DND-41 (cell line): ENCODE measurements around the gene C10orf90.

Experiments
- ATAC-seq: fragments of 200-7000 bp; cut with Tn5 transposase; 3 replicates; pipeline ENCODE4 v1.9.1; 2021; ENCODE audit warnings: low read depth; ENCODE audit not compliant: insufficient read depth
- DNase-seq: peaks from one replicate; pipeline ENCODE4 v3.0.0-alpha.2; 2020
- H2AFZ ChIP-seq: 2 replicates; pipeline ENCODE4 v1.6.0; 2012; ENCODE audit warnings: low read depth, low read length
- H3K27ac ChIP-seq: 2 replicates; pipeline ENCODE4 v1.5.1; 2012; ENCODE audit warnings: low read length, inconsistent platforms
- H3K27me3 ChIP-seq: fragments of 200-600 bp; sonication (generic); 2 replicates; pipeline ENCODE4 v1.6.0; 2012; ENCODE audit warnings: low read length, mild to moderate bottlenecking, inconsistent platforms; ENCODE audit not compliant: insufficient read depth, poor library complexity
- H3K36me3 ChIP-seq: 2 replicates; pipeline ENCODE4 v1.5.1; 2012; ENCODE audit warnings: low read length, inconsistent platforms; ENCODE audit not compliant: insufficient read depth
- H3K4me1 ChIP-seq: 2 replicates; pipeline ENCODE4 v1.5.1; 2012; ENCODE audit warnings: mild to moderate bottlenecking, low read length; ENCODE audit not compliant: insufficient read depth
- H3K4me2 ChIP-seq: 2 replicates; pipeline ENCODE4 v1.6.0; 2012; ENCODE audit warnings: mild to moderate bottlenecking, moderate library complexity, low read length, inconsistent platforms; ENCODE audit not compliant: insufficient read depth
- H3K4me3 ChIP-seq, 2 experiments: fragments of 200-600 bp in 1 of 2; shearing (Covaris generic) in 1 of 2; 2 replicates each; pipeline ENCODE4 v1.5.1; 2012 to 2016; ENCODE audit warnings: inconsistent platforms in 2 of 2, low read length in 2 of 2, mild to moderate bottlenecking in 2 of 2, low read depth in 1 of 2, moderate library complexity in 1 of 2
- H3K79me2 ChIP-seq: 2 replicates; pipeline ENCODE4 v1.6.0; 2012; ENCODE audit warnings: low read length, inconsistent platforms; ENCODE audit not compliant: insufficient read depth
- H3K9ac ChIP-seq: 2 replicates; pipeline ENCODE4 v1.6.0; 2012; ENCODE audit warnings: low read depth, mild to moderate bottlenecking, inconsistent platforms, low read length, moderate library complexity
- H3K9me3 ChIP-seq: 2 replicates; pipeline ENCODE4 v1.5.1; 2012; ENCODE audit warnings: low read length, moderate library complexity, mild to moderate bottlenecking, inconsistent platforms; ENCODE audit not compliant: insufficient read depth, severe bottlenecking
- H4K20me1 ChIP-seq: 2 replicates; pipeline ENCODE4 v1.6.0; 2012; ENCODE audit warnings: low read length; ENCODE audit not compliant: insufficient read depth
- EZH2 ChIP-seq: IDR thresholded peaks from 3 replicates; pipeline ENCODE4 v1.6.1; 2012; ENCODE audit warnings: borderline replicate concordance, low read depth, mild to moderate bottlenecking, moderate library complexity, low read length, inconsistent platforms; ENCODE audit not compliant: severe bottlenecking
- TF ChIP-seq, protein P1 (sequence below): IDR thresholded peaks from 2 replicates; pipeline ENCODE4 v1.5.1; 2012; ENCODE audit warnings: borderline replicate concordance, low read length, moderate library complexity, mild to moderate bottlenecking; ENCODE audit not compliant: poor library complexity, severe bottlenecking; ENCODE audit errors: extremely low read depth

C10orf90 gene

GRCh38 chr10:126421756-126422256 lies 248.7 kb downstream of the C10orf90 start:
- Histone ChIP-seq H3K9ac (no peak overlapping the region), H3K4me3 (no peak overlapping the region), H3K4me1 (no peaks in the 10 kb centered on the region), H3K27me3 (no peaks in the 10 kb centered on the region), H3K9me3 (no peaks in the 10 kb centered on the region), H2AFZ (no peak overlapping the region), H3K36me3 (no peaks in the 10 kb centered on the region), H3K79me2 (no peaks in the 10 kb centered on the region), H3K27ac (no peak overlapping the region), H4K20me1 (no peaks in the 10 kb centered on the region), H3K4me2 (no peak overlapping the region)
- ATAC-seq: no peak
- no peak for DNase-seq
- TF ChIP-seq, protein P1, sequence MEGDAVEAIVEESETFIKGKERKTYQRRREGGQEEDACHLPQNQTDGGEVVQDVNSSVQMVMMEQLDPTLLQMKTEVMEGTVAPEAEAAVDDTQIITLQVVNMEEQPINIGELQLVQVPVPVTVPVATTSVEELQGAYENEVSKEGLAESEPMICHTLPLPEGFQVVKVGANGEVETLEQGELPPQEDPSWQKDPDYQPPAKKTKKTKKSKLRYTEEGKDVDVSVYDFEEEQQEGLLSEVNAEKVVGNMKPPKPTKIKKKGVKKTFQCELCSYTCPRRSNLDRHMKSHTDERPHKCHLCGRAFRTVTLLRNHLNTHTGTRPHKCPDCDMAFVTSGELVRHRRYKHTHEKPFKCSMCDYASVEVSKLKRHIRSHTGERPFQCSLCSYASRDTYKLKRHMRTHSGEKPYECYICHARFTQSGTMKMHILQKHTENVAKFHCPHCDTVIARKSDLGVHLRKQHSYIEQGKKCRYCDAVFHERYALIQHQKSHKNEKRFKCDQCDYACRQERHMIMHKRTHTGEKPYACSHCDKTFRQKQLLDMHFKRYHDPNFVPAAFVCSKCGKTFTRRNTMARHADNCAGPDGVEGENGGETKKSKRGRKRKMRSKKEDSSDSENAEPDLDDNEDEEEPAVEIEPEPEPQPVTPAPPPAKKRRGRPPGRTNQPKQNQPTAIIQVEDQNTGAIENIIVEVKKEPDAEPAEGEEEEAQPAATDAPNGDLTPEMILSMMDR: no peak
- no peak for TF ChIP-seq EZH2

DNA sequence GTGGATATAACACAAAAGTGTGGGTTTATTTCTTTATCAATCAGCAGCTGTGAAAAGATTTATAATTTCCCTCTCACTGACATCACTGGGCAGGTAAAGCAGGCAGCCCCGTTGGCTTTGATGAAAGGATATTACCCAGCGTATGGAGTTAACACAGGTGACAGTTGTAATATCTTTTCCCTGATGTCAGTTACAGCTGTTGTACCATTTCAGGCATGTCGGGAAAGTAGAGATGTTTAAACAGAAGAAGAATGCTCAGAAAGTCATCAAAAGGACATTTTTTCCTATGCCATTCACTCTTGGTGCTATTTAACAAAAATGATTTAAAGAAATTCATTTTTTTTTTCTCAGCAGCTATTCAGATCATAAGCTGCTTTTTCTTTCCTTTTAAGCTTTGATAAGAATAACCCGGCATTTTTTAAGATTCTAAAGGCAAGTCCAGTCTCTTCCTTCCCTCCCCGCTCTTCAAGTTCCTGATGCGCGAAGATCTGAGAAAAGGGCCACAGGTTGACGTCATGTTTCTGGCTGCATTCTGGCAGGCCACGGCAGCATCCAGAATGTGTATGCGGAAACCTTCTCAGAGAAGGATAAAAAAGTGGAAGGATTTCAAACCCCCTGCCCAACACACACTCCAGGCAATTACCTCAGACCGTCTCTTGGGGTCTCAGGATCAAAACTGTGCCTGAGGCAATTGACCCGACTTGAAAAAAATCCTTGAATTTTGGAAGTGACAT lies 249.8 kb downstream of the C10orf90 start:
- Histone ChIP-seq H4K20me1 (no peaks in the 10 kb centered on the region), H3K36me3 (no peaks in the 10 kb centered on the region), H3K9ac (no peak overlapping the region), H3K79me2 (no peaks in the 10 kb centered on the region), H3K27ac (no peak overlapping the region), H2AFZ (no peak overlapping the region), H3K27me3 (no peaks in the 10 kb centered on the region), H3K4me3 (no peak overlapping the region), H3K4me1 (no peaks in the 10 kb centered on the region), H3K9me3 (no peaks in the 10 kb centered on the region), H3K4me2 (no peak overlapping the region)
- DNase-seq (no peak), ATAC-seq (no peak)
- TF ChIP-seq, protein P1: no peak
- no peak for TF ChIP-seq EZH2

- no peak overlapping the region for H3K9ac ChIP-seq
- ATAC-seq (no peak), DNase-seq (no peak)
- no peak overlapping the region for H3K4me3 ChIP-seq
- H3K9me3 ChIP-seq: no peaks in the 10 kb centered on the region
- H3K36me3 ChIP-seq: no peaks in the 10 kb centered on the region
- no peaks in the 10 kb centered on the region for H4K20me1 ChIP-seq
- no peak overlapping the region for H2AFZ ChIP-seq
- H3K79me2 ChIP-seq: no peaks in the 10 kb centered on the region
- peaks cover 5% of the 10 kb centered on the region for H3K27me3 ChIP-seq
- TF ChIP-seq, protein P1: no peak
- TF ChIP-seq EZH2: no peak
- no peak overlapping the region for H3K4me2 ChIP-seq
- H3K4me1 ChIP-seq: no peaks in the 10 kb centered on the region
- H3K27ac ChIP-seq: no peak overlapping the region
Observed at GRCh38 chr10:126417220-126417825, 253.2 kb downstream of the C10orf90 start.
